ENCODE measurements around the gene ATG101. TPM values are rescaled to one million over a fixed set of nuclear protein-coding genes. Genes with fewer than 3 reads are reported as not detected.

ATG101 gene
- total and polyA plus RNA-seq, 4 donors, result 19.7 to 37.8 (median 33.7) TPM

GRCh38 chr12:52121824-52122539 lies 52.2 kb downstream of the ATG101 start:
- peak in 2 of 6 donors; percentile 54 to 73 for DNase-seq (ENCODE audit: low read depth in 4 of 6, low spot score in 6 of 6)
- Histone ChIP-seq H3K9me3 (ENCODE audit: control insufficient read depth, insufficient read depth, low read length) (no peaks in the 10 kb centered on the region), H3K27me3 (ENCODE audit: control insufficient read depth, insufficient read depth, low read length) (no peaks in the 10 kb centered on the region), H3K27ac (ENCODE audit: low read depth, low read length) (no peak overlapping the region), H3K36me3 (ENCODE audit: control insufficient read depth, insufficient read depth, low read length) (no peaks in the 10 kb centered on the region), H3K4me3 (ENCODE audit: low read depth, low read length) (no peak overlapping the region), H3K4me1 (ENCODE audit: control insufficient read depth, insufficient read depth, low read length) (peaks cover 16% of the 10 kb centered on the region)
- 9% methylated on average over 15 of the region's 18 CpGs for WGBS (ENCODE audit: insufficient coverage)

GRCh38 chr12:52122540-52122871 lies 52.7 kb downstream of the ATG101 start:
- Histone ChIP-seq H3K36me3 (ENCODE audit: control insufficient read depth, insufficient read depth, low read length) (no peaks in the 10 kb centered on the region), H3K27ac (ENCODE audit: low read depth, low read length) (no peak overlapping the region), H3K9me3 (ENCODE audit: control insufficient read depth, insufficient read depth, low read length) (no peaks in the 10 kb centered on the region), H3K4me1 (ENCODE audit: control insufficient read depth, insufficient read depth, low read length) (peaks cover 16% of the 10 kb centered on the region), H3K4me3 (ENCODE audit: low read depth, low read length) (no peak overlapping the region), H3K27me3 (ENCODE audit: control insufficient read depth, insufficient read depth, low read length) (no peaks in the 10 kb centered on the region)
- 69% methylated on average over 3 of the region's 4 CpGs for WGBS (ENCODE audit: insufficient coverage)
- peak in 1 of 6 donors; percentile 14 for DNase-seq (ENCODE audit: low read depth in 4 of 6, low spot score in 6 of 6)

- DNase-seq (ENCODE audit: low read depth in 4 of 6, low spot score in 6 of 6), result no peak
- Histone ChIP-seq H3K9me3 (ENCODE audit: control insufficient read depth, insufficient read depth, low read length) (no peaks in the 10 kb centered on the region), H3K36me3 (ENCODE audit: control insufficient read depth, insufficient read depth, low read length) (no peaks in the 10 kb centered on the region), H3K27ac (ENCODE audit: low read depth, low read length) (no peak overlapping the region), H3K27me3 (ENCODE audit: control insufficient read depth, insufficient read depth, low read length) (no peaks in the 10 kb centered on the region), H3K4me3 (ENCODE audit: low read depth, low read length) (no peak overlapping the region), H3K4me1 (ENCODE audit: control insufficient read depth, insufficient read depth, low read length) (peaks cover 16% of the 10 kb centered on the region)
- 92% methylated on average over 4 of the region's 7 CpGs for WGBS (ENCODE audit: insufficient coverage)
Measured at GRCh38 chr12:52122904-52123303, 53.1 kb downstream of the ATG101 start.

- H3K4me3 ChIP-seq (ENCODE audit: low read depth, low read length), result no peak overlapping the region
- no peaks in the 10 kb centered on the region for H3K27me3 ChIP-seq (ENCODE audit: control insufficient read depth, insufficient read depth, low read length)
- peaks cover 16% of the 10 kb centered on the region for H3K4me1 ChIP-seq (ENCODE audit: control insufficient read depth, insufficient read depth, low read length)
- no peak for DNase-seq (ENCODE audit: low read depth in 4 of 6, low spot score in 6 of 6)
- no peaks in the 10 kb centered on the region for H3K9me3 ChIP-seq (ENCODE audit: control insufficient read depth, insufficient read depth, low read length)
- no peaks in the 10 kb centered on the region for H3K36me3 ChIP-seq (ENCODE audit: control insufficient read depth, insufficient read depth, low read length)
- no peak overlapping the region for H3K27ac ChIP-seq (ENCODE audit: low read depth, low read length)
- 56% methylated on average over 4 of the region's 8 CpGs for WGBS (ENCODE audit: insufficient coverage)
Measured at GRCh38 chr12:52123487-52124186, 53.9 kb downstream of the ATG101 start.

GRCh38 chr12:52125476-52125900 lies 55.7 kb downstream of the ATG101 start:
- Histone ChIP-seq H3K27me3 (ENCODE audit: control insufficient read depth, insufficient read depth, low read length) (no peaks in the 10 kb centered on the region), H3K4me3 (ENCODE audit: low read depth, low read length) (no peak overlapping the region), H3K36me3 (ENCODE audit: control insufficient read depth, insufficient read depth, low read length) (no peaks in the 10 kb centered on the region), H3K4me1 (ENCODE audit: control insufficient read depth, insufficient read depth, low read length) (peaks cover 16% of the 10 kb centered on the region), H3K27ac (ENCODE audit: low read depth, low read length) (no peak overlapping the region), H3K9me3 (ENCODE audit: control insufficient read depth, insufficient read depth, low read length) (no peaks in the 10 kb centered on the region)
- WGBS (ENCODE audit: insufficient coverage), result 59% methylated on average over 2 of the region's 6 CpGs
- DNase-seq (ENCODE audit: low read depth in 4 of 6, low spot score in 6 of 6), result peak in 1 of 6 donors; percentile 34

- Histone ChIP-seq H3K27ac (ENCODE audit: low read depth, low read length) (no peak overlapping the region), H3K9me3 (ENCODE audit: control insufficient read depth, insufficient read depth, low read length) (no peaks in the 10 kb centered on the region), H3K4me3 (ENCODE audit: low read depth, low read length) (no peak overlapping the region), H3K27me3 (ENCODE audit: control insufficient read depth, insufficient read depth, low read length) (no peaks in the 10 kb centered on the region), H3K4me1 (ENCODE audit: control insufficient read depth, insufficient read depth, low read length) (peaks cover 20% of the 10 kb centered on the region), H3K36me3 (ENCODE audit: control insufficient read depth, insufficient read depth, low read length) (no peaks in the 10 kb centered on the region)
- WGBS (ENCODE audit: insufficient coverage), result 57% methylated on average over 1 of the region's 2 CpGs
- no peak for DNase-seq (ENCODE audit: low read depth in 4 of 6, low spot score in 6 of 6)
Measured at GRCh38 chr12:52126050-52126604, 56.3 kb downstream of the ATG101 start.

Other genes with a start within 250 kb of the ATG101 start
- gene FIGNL2, start 221.3 kb upstream of the ATG101 start, total RNA-seq, result 1 to 10 TPM in 1 of 2 donors, under 1 TPM in 1; 0.40 to 1.3 TPM
- 1 to 10 TPM; 2.2 to 2.4 TPM for gene FIGNL2, start 221.3 kb upstream of the ATG101 start, polyA plus RNA-seq (ENCODE audit: insufficient read length in 2 of 2)
- under 1 TPM in 1 of 2 donors, not detected in 1; 0.17 TPM for gene ANKRD33, start 181.9 kb upstream of the ATG101 start, total RNA-seq
- under 1 TPM; 0.14 to 0.21 TPM for gene ANKRD33, start 181.9 kb upstream of the ATG101 start, polyA plus RNA-seq (ENCODE audit: insufficient read length in 2 of 2)
- gene ACVRL1, start 162.5 kb upstream of the ATG101 start, total RNA-seq, result 10 to 100 TPM in 1 of 2 donors, 1 to 10 TPM in 1; 8.4 to 55.7 TPM
- gene ACVRL1, start 162.5 kb upstream of the ATG101 start, polyA plus RNA-seq (ENCODE audit: insufficient read length in 2 of 2), result 10 to 100 TPM; 14.5 to 19.4 TPM
- 10 to 100 TPM; 16.1 to 26.0 TPM for gene ACVR1B, start 118.3 kb upstream of the ATG101 start, total RNA-seq
- 10 to 100 TPM; 49.7 to 50.5 TPM for gene ACVR1B, start 118.3 kb upstream of the ATG101 start, polyA plus RNA-seq (ENCODE audit: insufficient read length in 2 of 2)
- gene TAMALIN, start 63.0 kb upstream of the ATG101 start, total RNA-seq, result 10 to 100 TPM in 1 of 2 donors, 1 to 10 TPM in 1; 6.6 to 27.1 TPM
- 10 to 100 TPM; 12.8 to 21.5 TPM for gene TAMALIN, start 63.0 kb upstream of the ATG101 start, polyA plus RNA-seq (ENCODE audit: insufficient read length in 2 of 2)
- 10 to 100 TPM; 24.5 to 55.6 TPM for gene NR4A1, start 18.5 kb upstream of the ATG101 start, total RNA-seq
- 10 to 100 TPM; 21.2 to 96.6 TPM for gene NR4A1, start 18.5 kb upstream of the ATG101 start, polyA plus RNA-seq (ENCODE audit: insufficient read length in 2 of 2)
- under 1 TPM; 0.33 to 0.59 TPM for gene SMIM41, start 9.7 kb downstream of the ATG101 start, total RNA-seq
- under 1 TPM; 0.23 to 0.79 TPM for gene SMIM41, start 9.7 kb downstream of the ATG101 start, polyA plus RNA-seq (ENCODE audit: insufficient read length in 2 of 2)
- not detected for gene KRT80, start 122.0 kb downstream of the ATG101 start, total RNA-seq
- gene KRT80, start 122.0 kb downstream of the ATG101 start, polyA plus RNA-seq (ENCODE audit: insufficient read length in 2 of 2), result under 1 TPM in 1 of 2 donors, not detected in 1; 0.12 TPM
- under 1 TPM in 1 of 2 donors, not detected in 1; 0.33 TPM for gene KRT7, start 163.3 kb downstream of the ATG101 start, total RNA-seq
- 1 to 10 TPM in 1 of 2 donors, under 1 TPM in 1; 0.63 to 1.2 TPM for gene KRT7, start 163.3 kb downstream of the ATG101 start, polyA plus RNA-seq (ENCODE audit: insufficient read length in 2 of 2)
- gene KRT86, start 204.7 kb downstream of the ATG101 start, total RNA-seq, result under 1 TPM; 0.10 to 0.11 TPM
- under 1 TPM; 0.65 to 0.73 TPM for gene KRT86, start 204.7 kb downstream of the ATG101 start, polyA plus RNA-seq (ENCODE audit: insufficient read length in 2 of 2)
- gene KRT81, start 221.6 kb downstream of the ATG101 start, total RNA-seq, result under 1 TPM in 1 of 2 donors, not detected in 1; 0.17 TPM
- gene KRT81, start 221.6 kb downstream of the ATG101 start, polyA plus RNA-seq (ENCODE audit: insufficient read length in 2 of 2), result under 1 TPM; 0.15 to 0.55 TPM